Stromal cell of bone marrow (primary cell): Measurements from ENCODE around the gene GRM5.
"Not testable (repeated sequence)": the region's sequence is repeated elsewhere in the genome, so short reads cannot be mapped to it uniquely, and the experiment has no call there.

Experiments used
- DNase-seq: peaks from one replicate; pipeline ENCODE4 v3.0.0-alpha.2; 2012; ENCODE audit warnings: low read depth

GRM5 gene

DNA sequence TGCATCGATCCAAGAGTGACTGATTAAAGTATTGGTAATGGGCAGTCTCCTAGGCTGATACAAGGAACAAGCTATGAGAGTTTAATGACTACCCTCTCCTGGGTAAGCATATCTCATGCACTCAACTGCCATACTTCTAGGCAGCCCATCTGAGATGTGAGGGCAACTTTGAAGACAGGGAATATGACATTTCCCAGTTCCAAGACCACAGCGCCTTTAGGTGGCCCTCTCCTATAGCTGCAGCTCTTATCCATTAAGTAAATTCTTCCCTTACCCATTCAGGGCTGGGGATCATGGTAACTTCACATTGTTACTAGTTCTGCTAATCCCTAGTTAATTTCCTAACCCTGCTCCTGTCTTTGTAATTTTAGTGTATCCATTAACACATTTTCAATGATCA is 570.9 kb downstream of the GRM5 start:
- DNase-seq, result no peak

DNA sequence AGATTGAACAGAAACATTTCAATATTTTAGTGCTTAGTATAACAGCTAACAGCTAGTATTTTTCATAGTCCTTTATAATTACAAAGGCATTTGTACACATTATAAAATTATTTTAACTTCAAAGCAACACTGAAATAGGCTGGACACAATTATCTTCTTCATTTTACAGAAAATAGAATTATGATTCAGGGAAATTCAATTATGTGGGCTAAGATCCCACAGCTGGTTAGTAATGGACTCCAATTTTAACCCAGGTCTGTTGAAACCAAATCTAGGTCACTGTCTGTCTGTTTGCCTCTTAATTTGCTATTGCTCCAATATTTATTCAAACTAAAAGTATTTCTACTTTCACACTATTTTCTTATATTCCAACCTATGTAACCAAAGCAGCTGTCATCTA is 574.1 kb downstream of the GRM5 start:
- DNase-seq, result no peak

DNA sequence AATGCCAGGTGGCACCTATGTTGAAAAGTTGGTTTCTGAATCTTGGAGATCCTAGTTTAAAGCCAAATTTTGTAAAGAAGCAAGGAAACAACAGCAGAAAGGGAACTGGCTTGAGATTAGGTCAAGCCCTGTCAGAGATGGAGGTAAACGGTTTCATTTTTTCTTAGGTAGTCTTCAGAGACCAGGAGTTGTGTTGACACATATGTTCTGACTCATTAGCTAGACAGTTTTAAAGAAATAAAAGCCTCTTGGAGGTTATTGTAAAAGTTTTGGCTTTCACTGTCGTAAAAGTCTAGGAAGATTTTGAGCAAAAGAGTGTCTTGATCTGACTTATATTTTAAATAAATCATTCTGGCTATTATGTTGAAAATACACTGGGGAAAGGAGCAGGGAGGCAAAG is 576.8 kb downstream of the GRM5 start:
- DNase-seq, result no peak

DNA sequence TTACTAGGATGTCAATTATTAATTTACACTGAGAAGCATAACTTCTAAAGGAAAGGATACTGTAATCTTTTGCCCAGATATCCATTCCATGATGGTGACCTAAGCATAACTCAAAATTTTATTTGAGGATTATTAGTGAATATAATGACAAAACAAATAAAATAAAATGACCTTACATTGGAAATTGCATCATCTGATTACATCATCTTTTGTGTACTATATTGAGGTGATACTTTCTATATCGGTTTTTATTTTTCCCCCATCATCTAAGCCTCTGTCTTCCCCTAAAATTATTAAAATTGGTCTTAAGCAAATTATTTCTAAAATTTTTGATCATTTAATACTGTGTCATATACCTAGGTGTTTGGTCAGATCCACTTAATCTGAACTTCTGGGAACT is 578.1 kb downstream of the GRM5 start:
- no peak for DNase-seq

DNA sequence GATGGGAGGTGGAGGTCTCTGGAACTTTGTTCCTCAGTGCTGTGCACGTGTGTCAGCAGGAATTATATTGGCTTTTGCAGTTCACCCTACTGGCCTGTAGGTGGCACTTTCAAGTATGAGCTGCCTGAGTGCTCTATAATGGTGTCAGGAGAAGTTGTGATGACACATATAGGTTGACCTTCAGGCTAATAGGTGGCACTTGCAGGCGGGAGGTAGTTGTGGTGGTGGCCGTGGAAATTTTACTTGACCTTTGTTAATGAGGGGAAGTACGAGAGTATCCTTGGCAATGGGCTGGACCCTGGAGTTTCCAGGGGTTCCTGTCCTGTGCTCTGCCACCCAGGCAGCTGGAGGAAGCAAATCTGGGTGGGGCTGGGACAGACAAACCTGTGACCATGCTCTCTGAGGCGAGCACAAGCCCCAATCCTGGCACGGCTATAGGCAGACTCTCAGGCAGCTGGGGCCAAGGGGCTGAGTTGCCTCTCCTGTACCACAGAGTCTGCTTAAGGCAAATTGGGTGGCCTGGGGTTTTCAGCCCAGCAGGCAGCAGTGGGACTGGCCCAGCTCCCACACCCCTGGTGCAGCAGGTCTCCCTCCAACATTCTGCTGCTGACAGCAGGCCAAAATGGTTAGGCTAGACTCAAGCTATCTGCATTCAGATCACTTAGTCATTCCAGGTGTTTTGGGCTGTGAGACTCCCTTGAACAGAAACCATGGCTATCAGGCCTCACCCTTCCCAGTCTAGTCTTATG is 580.7 kb downstream of the GRM5 start:
- DNase-seq, result no peak

DNA sequence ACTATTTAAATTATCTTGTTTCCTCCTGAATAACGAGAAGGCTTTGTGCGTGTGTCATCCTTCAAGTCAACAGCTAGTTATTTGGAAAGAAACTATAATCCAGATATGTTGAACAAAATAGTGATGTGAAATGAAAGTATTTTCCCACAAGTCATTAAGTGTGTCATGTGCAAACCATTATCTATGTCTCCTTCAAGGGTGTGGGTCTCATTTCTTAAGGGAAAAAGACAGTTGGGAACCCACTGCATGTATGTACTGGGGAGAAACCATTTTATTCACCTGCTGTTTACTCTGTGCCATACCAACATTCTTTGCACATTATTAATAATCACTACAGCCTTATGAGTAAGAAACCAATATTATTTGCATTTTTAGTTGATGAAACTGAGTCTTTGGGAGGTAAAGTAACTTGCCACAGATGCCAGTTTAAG is 582.9 kb downstream of the GRM5 start:
- DNase-seq, result no peak

DNA sequence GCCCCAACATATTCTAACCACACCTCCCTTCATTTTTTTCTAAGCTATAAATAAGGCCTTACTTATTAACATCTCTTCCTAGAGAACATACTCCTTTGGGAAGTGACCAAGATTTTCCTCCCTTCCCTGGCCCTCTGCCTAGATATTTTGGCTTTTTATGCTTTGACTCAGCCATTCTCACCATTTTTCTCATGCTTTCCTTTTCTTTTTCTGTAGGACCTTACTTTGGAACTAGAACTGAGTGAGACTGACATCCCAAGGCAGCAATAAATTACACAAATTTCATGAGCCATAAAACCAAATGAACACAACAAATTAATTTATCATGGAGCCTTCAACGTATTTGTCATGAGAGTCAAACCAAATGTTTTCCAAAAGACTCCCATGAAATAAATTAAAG is 585.6 kb downstream of the GRM5 start:
- peak; percentile 76 for DNase-seq

DNA sequence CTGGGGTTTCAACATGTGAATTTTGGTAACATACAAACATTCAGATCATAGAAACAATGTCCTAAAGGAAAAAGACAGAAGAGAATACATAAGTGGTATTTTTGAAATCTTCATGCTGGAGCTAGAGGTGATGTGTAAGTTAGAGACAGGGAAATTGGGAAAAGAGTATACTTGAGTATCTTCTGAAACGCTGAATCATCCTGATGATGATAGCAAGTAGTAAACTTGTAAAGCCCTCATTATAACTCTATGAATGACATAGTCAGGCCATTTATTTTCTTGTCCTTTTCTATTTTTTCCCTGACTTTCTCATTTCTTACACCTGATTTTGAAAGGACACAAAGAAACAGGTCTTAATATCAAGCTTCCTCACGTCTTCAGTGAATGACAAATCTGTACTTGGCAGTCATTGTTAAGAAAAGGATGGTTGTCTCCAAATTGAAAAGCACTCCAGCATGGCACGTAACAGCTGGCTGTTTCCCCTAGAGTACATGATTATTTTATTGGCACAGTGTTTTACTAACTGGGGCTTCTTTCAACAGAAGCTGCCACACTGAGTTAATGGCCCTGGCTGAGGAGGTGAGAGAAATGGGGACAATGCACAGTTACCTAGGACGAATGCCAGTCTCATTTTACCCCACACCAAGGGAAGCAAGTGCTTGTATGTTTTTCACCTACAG is 587.5 kb downstream of the GRM5 start:
- DNase-seq, result no peak

DNA sequence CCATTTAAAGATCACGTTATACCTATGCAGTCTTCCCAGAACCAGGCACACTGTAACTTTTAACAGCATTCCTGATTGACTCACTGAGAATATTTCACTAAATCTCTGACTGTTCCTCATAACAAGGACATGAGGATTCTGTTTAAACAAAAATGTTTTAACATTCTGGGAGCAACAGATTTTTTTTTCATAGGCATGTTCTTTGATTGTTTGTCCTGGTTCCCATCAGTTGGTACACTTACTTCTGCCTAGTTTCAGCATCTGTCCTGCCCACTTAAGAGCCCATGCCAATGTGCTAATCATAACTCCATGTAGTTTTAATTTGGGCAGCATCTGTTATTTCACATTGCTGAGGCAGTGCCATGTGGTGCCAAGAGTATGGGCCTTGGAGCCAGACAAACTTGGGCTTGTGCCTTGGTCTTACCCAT is 589.8 kb downstream of the GRM5 start:
- no peak for DNase-seq

DNA sequence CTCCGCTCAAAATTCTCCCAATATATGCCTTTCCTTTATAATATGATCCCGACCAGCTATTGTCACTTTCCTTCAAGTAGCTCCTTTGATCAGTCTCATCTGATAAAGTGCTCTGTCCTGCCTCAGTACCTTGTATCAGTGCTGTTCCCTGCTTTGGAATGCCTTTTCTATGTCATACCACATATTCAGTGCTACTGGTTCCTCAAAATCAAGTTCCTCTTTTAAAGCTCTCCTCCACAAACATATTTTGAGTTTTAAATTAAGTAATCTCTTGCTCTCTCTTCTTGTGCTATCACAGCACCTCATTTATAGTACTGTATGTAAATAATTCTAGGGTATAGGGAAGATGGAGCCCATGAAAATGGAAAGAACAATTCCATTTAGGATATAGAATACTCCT is 591.1 kb downstream of the GRM5 start:
- no peak for DNase-seq

DNA sequence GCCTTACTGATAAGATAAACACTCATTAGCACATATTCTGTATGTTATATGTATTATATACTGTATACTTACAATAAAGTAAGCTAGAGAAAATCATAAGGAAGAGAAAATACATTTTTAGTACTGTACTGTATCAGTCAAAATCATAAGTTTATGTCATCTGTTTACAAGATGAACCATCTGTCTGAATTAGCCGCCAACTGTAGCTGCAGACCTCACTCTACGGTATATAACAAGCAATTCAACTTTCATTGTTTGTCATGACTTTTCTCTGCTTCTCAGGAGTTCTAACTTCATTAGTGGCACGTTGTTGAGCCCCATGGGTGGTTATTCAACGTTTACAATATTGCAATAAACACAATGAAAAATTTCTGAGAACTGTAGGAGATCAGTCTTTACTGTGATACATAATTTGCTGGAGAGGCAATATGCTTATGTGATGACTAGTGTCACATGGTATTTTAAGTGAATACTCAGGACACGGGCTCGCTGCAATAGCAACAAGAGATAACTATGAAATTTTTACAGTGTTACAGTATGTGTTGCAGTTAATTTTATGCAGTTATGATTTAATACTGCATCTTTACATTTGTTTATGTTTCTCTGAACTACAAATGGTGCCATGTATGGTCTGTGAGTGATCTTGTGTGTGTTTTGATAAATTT is 596.1 kb downstream of the GRM5 start:
- DNase-seq, result no peak

DNA sequence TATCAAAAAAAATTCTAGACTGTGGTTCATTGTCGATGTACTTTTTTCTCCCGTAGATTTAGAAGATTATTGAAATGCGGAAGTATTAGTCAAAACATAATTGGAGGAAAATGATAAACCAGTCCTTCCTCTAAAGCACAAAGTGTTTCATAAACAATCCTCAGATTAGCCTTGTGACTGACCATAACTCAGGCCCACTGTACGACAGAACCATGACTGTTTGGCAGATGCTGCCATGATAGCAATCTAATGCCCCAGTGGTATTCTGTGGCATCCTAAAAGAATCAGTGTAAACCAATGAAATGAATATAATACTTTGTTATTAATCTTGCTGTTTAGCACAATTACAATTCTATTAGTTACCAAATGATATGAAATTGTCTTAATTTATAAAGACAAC is 601.3 kb downstream of the GRM5 start:
- no peak for DNase-seq

DNA sequence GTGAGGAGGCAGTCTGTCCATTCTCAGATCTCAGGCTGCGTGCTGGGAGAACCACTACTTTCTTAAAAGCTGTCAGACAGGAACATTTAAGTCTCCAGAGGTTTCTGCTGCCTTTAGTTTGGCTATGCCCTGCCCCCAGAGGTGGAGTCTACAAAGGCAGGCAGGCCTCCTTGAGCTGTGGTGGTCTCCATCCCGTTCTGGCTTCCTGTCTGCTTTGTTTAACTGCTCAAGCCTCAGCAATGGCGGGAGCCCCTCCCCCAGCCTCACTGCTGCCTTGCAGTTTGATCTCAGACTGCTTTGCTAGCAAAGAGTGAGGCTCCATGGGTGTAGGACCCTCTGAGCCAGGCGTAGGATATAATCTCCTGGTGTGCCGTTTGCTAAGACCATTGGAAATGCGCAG is 602.5 kb downstream of the GRM5 start:
- not testable (repeated sequence) for DNase-seq

DNA sequence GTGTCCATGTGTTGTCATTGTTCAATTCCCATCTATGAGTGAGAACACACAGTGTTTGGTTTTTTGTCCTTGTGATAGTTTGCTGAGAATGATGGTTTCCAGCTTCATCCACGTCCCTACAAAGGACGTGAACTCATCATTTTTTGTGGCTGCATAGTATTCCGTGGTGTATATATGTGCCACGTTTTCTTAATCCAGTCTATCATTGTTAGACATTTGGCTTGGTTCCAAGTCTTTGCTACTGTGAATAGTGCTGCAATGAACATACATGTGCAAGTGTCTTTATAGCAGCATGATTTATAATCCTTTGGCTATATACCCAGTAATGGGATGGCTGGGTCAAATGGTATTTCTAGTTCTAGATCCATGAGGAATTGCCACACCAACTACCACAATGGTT is 607.7 kb downstream of the GRM5 start:
- DNase-seq, result not testable (repeated sequence)

DNA sequence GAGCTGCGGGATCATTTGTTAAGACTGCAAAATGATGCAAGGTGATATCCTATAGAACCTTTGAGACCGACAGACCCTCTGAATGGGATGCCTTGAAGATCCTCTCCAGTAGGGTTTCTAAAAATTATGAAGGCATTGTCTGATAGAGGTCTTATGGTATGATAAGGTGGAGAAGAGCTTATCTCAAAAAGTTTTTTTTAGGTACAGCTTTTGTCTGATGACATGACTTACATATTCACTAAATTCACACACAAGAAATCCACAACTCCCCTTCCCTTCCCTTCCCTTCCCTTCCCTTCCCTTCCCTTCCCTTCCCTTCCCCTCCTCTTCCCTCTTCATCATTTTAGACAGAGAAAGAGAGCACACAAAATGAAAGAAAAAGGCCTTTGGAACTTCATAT is 609.8 kb downstream of the GRM5 start:
- DNase-seq, result no peak

DNA sequence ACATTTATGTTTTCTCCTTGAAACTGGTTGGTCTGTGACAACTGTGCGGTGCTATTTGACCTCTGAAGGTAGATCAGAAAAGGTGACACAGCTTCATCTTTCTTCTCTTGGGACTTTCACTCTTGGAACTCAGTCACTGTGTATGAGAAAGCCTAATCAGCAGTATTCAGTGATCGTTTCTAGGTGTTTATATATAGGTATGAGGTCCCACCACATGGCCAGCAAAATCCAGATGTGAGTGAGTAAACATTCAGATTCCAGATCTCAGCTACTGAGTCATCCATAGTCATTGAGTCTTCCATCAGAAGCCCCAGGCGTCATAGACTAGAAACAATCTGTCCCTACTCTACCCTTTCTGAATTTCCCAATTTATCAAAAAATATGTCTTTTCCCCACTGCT is 610.9 kb downstream of the GRM5 start:
- no peak for DNase-seq
